Ishikawa (cell line): Measurements from ENCODE around the gene PKNOX2.

Source experiments
- CEBPB ChIP-seq: IDR thresholded peaks from 2 replicates; pipeline ENCODE4 v1.6.1; 2012
- EGR1 ChIP-seq: IDR thresholded peaks from 2 replicates; pipeline ENCODE4 v1.6.1; 2012
- REST ChIP-seq: IDR thresholded peaks from 2 replicates; pipeline ENCODE4 v1.6.1; 2012; ENCODE audit warnings: low read depth, mild to moderate bottlenecking
- TAF1 ChIP-seq: IDR thresholded peaks from 2 replicates; pipeline ENCODE4 v1.6.1; 2012; ENCODE audit warnings: low read depth, mild to moderate bottlenecking

- no peak for TF ChIP-seq EGR1
- TF ChIP-seq REST = no peak
- no peak for TF ChIP-seq CEBPB
- TF ChIP-seq TAF1 = no peak
Observed at GRCh38 chr11:125404811-125405790, 240.6 kb downstream of the PKNOX2 start.
